HepG2 (cell line): Measurements from ENCODE around the gene CARMIL3. TPM values are rescaled to one million over a fixed set of nuclear protein-coding genes. Genes with fewer than 3 reads are reported as not detected.

ENCODE experiments used
- ATF5 ChIP-seq: sonication (generic); formaldehyde crosslinking; IDR thresholded peaks from 2 replicates; pipeline ENCODE4 v1.4.0; 2020; ENCODE audit warnings: mild to moderate bottlenecking, low read depth, missing genetic modification reagents
- ATF7 ChIP-seq, 2 experiments: fragments of 450-650 bp in 1 of 2; sonication (generic) in 1 of 2; formaldehyde crosslinking in 1 of 2; IDR thresholded peaks; 2 replicates each; pipeline versions ENCODE4 v1.4.0 to v1.6.1; 2016 to 2020; ENCODE audit warnings: antibody characterized with exemption in 1 of 2, mild to moderate bottlenecking in 1 of 2, missing genetic modification reagents in 1 of 2
- ATF7-NPFF ChIP-seq: sonication (generic); formaldehyde crosslinking; IDR thresholded peaks from 2 replicates; pipeline ENCODE4 v1.8.1; 2023; ENCODE audit warnings: mild to moderate bottlenecking, low read depth, missing genetic modification reagents, moderate library complexity
- DMAP1 ChIP-seq: IDR thresholded peaks from 2 replicates; pipeline ENCODE4 v1.6.1; 2016
- EEA1 ChIP-seq: sonication (generic); formaldehyde crosslinking; IDR thresholded peaks from 2 replicates; pipeline ENCODE4 v1.5.1; 2020; ENCODE audit warnings: mild to moderate bottlenecking, missing genetic modification reagents, borderline replicate concordance
- ETV5 ChIP-seq: IDR thresholded peaks from 2 replicates; pipeline ENCODE4 v1.6.1; 2018; ENCODE audit warnings: missing biosample characterization, missing genetic modification reagents, inconsistent platforms, borderline replicate concordance
- GLI4 ChIP-seq: sonication (generic); formaldehyde crosslinking; IDR thresholded peaks from 2 replicates; pipeline ENCODE4 v1.5.1; 2020; ENCODE audit warnings: missing genetic modification reagents, mild to moderate bottlenecking, moderate library complexity, borderline replicate concordance
- HNRNPLL ChIP-seq: fragments of 200-400 bp; formaldehyde crosslinking; IDR thresholded peaks from 2 replicates; pipeline ENCODE4 v1.6.1; 2017; ENCODE audit warnings: mild to moderate bottlenecking, low read depth, low read length; ENCODE audit not compliant: poor library complexity, severe bottlenecking
- JUNB ChIP-seq: sonication (generic); formaldehyde crosslinking; IDR thresholded peaks from 2 replicates; pipeline ENCODE4 v1.8.0; 2022; ENCODE audit warnings: missing genetic modification reagents, mild to moderate bottlenecking, borderline replicate concordance
- KLF16 ChIP-seq, 2 experiments: sonication (generic) in 1 of 2; formaldehyde crosslinking in 1 of 2; IDR thresholded peaks; 2 replicates each; pipeline versions ENCODE4 v1.6.1 to v1.8.0; 2016 to 2023; ENCODE audit warnings: missing genetic modification reagents in 2 of 2, missing compliant biosample characterization in 1 of 2
- MED13 ChIP-seq: sonication (generic); formaldehyde crosslinking; IDR thresholded peaks from 2 replicates; pipeline ENCODE4 v1.5.0; 2020; ENCODE audit warnings: missing genetic modification reagents
- NKX3-1 ChIP-seq: sonication (generic); formaldehyde crosslinking; IDR thresholded peaks from 2 replicates; pipeline ENCODE4 v1.5.0; 2020; ENCODE audit warnings: missing genetic modification reagents
- SAP130 ChIP-seq: IDR thresholded peaks from 2 replicates; pipeline ENCODE4 v1.6.1; 2016; ENCODE audit warnings: low read depth
- SMAD3 ChIP-seq: sonication (generic); formaldehyde crosslinking; IDR thresholded peaks from 2 replicates; pipeline ENCODE4 v1.4.0; 2020; ENCODE audit warnings: missing genetic modification reagents
- SSRP1 ChIP-seq: IDR thresholded peaks from 2 replicates; pipeline ENCODE4 v1.6.1; 2016; ENCODE audit warnings: control low read depth
- STAT5B ChIP-seq: sonication (generic); formaldehyde crosslinking; IDR thresholded peaks from 2 replicates; pipeline ENCODE4 v1.4.0; 2020; ENCODE audit warnings: missing genetic modification reagents
- TEAD2 ChIP-seq: sonication (generic); formaldehyde crosslinking; IDR thresholded peaks from 2 replicates; pipeline ENCODE4 v1.9.0; 2021; ENCODE audit warnings: missing genetic modification reagents
- TIGD3 ChIP-seq: sonication (generic); formaldehyde crosslinking; IDR thresholded peaks from 2 replicates; pipeline ENCODE4 v1.5.1; 2020; ENCODE audit warnings: mild to moderate bottlenecking, missing genetic modification reagents, borderline replicate concordance
- TRIM22 ChIP-seq: fragments of 450-650 bp; IDR thresholded peaks from 2 replicates; pipeline ENCODE4 v1.6.1; 2017
- YEATS2 ChIP-seq: sonication (generic); formaldehyde crosslinking; IDR thresholded peaks from 2 replicates; pipeline ENCODE4 v1.4.0; 2020; ENCODE audit warnings: missing genetic modification reagents, borderline replicate concordance
- ZC3H13 ChIP-seq: sonication (generic); formaldehyde crosslinking; IDR thresholded peaks from 2 replicates; pipeline ENCODE4 v1.8.1; 2023; ENCODE audit warnings: mild to moderate bottlenecking, missing genetic modification reagents, moderate library complexity
- ZNF225 ChIP-seq: sonication (generic); formaldehyde crosslinking; IDR thresholded peaks from 2 replicates; pipeline ENCODE4 v1.4.0; 2020; ENCODE audit warnings: mild to moderate bottlenecking, missing genetic modification reagents
- ZNF414 ChIP-seq: sonication (generic); formaldehyde crosslinking; IDR thresholded peaks from 2 replicates; pipeline ENCODE4 v1.5.0; 2020; ENCODE audit warnings: missing genetic modification reagents
- ZNF446 ChIP-seq: sonication (generic); formaldehyde crosslinking; IDR thresholded peaks from 2 replicates; pipeline ENCODE4 v1.5.0; 2020; ENCODE audit warnings: mild to moderate bottlenecking, missing genetic modification reagents
- ZNF557 ChIP-seq: sonication (generic); formaldehyde crosslinking; IDR thresholded peaks from 2 replicates; pipeline ENCODE4 v1.4.0; 2020; ENCODE audit warnings: missing genetic modification reagents
- ZNF562 ChIP-seq: sonication (generic); formaldehyde crosslinking; IDR thresholded peaks from 2 replicates; pipeline ENCODE4 v1.8.0; 2022; ENCODE audit warnings: missing genetic modification reagents, borderline replicate concordance
- ZNF652 ChIP-seq: IDR thresholded peaks from 2 replicates; pipeline ENCODE4 v1.6.1; 2016; ENCODE audit warnings: low read depth, borderline replicate concordance
- ZNF768 ChIP-seq: sonication (generic); formaldehyde crosslinking; IDR thresholded peaks from 2 replicates; pipeline ENCODE4 v1.4.0; 2020; ENCODE audit warnings: missing genetic modification reagents
- ZNF777 ChIP-seq: sonication (generic); formaldehyde crosslinking; IDR thresholded peaks from 2 replicates; pipeline ENCODE4 v1.4.0; 2020; ENCODE audit warnings: missing genetic modification reagents
- ZSCAN12 ChIP-seq: sonication (generic); formaldehyde crosslinking; IDR thresholded peaks from 2 replicates; pipeline ENCODE4 v1.9.0; 2021; ENCODE audit warnings: mild to moderate bottlenecking, missing genetic modification reagents
- polyA plus RNA-seq, 8 experiments: library from polyadenylated mRNA; depleted of rRNA in 3 of 8; stranded (reverse) in 7 of 8; unstranded in 1 of 8; fragments of >200 nt; fragmentation: Illumina TruSeq in 4 of 8; extraction: Trizol in 4 of 8; gene quantifications; 2 replicates each; pipeline versions ENCODE4 v1.2.1 to v1.2.3, GENCODE V29; 2011 to 2016; ENCODE audit warnings: low read depth in 4 of 8, missing spikeins in 1 of 8, mixed read lengths in 1 of 8; ENCODE audit not compliant: insufficient read depth in 1 of 8
- total RNA-seq, 5 experiments: library from RNA; depleted of rRNA; stranded (reverse); fragments of >200 nt; fragmentation: Illumina TruSeq; extraction: Trizol; gene quantifications; 2 replicates each; pipeline ENCODE4 v1.2.3, GENCODE V29; 2016; ENCODE audit warnings: low read depth in 1 of 5

Gene CARMIL3
- total and polyA plus RNA-seq, 2 of the 13 experiments (the other 11 are each of a cell fraction or from before 2014, with no cell fraction given), result 0.27 to 0.55 TPM

GRCh38 chr14:24057867-24058259 is 6.1 kb downstream of the CARMIL3 start (continued):
- TF ChIP-seq DMAP1 (CRISPR knock-in tag), result no peak
- no peak for TF ChIP-seq JUNB
- TF ChIP-seq STAT5B (CRISPR knock-in tag), result no peak
- 0 out of 2 replicates have a peak, but pooled peaks have one; percentile 51 for TF ChIP-seq ZNF414 (CRISPR knock-in tag)
- TF ChIP-seq ZC3H13 (CRISPR knock-in tag), result no peak
- no peak for TF ChIP-seq MED13
- TF ChIP-seq NKX3-1 (CRISPR knock-in tag), result no peak
- no peak for TF ChIP-seq ZNF557 (CRISPR knock-in tag)
- no peak for TF ChIP-seq KLF16 (CRISPR knock-in tag; IDR thresholded peaks at IDR 0.05)
- no peak; the same call in 1 of the 2 replicates for TF ChIP-seq ATF7-NPFF (CRISPR knock-in tag)
- no peak for TF ChIP-seq ATF7 (IDR thresholded peaks at IDR 0.05)
- TF ChIP-seq ATF7 (CRISPR knock-in tag; IDR thresholded peaks at IDR 0.05), result peak; percentile 58; the same call in 1 of the 2 replicates
- no peak for TF ChIP-seq YEATS2 (CRISPR knock-in tag)
- peak; percentile 44; the same call in 1 of the 2 replicates for TF ChIP-seq ZNF446 (CRISPR knock-in tag)
- TF ChIP-seq ETV5 (CRISPR knock-in tag), result no peak
- no peak for TF ChIP-seq SAP130 (CRISPR knock-in tag)
- TF ChIP-seq ATF5, result no peak
- no peak for TF ChIP-seq TRIM22
- no peak; the same call in 1 of the 2 replicates for TF ChIP-seq ZNF768 (CRISPR knock-in tag)
- 0 out of 2 replicates have a peak, but pooled peaks have one; percentile 32 for TF ChIP-seq TEAD2 (CRISPR knock-in tag)
- no peak for TF ChIP-seq ZNF652
- TF ChIP-seq EEA1 (CRISPR knock-in tag), result peak; percentile 11; the same call in 1 of the 2 replicates
- TF ChIP-seq TIGD3 (CRISPR knock-in tag), result 0 out of 2 replicates have a peak, but pooled peaks have one; percentile 3
- no peak for TF ChIP-seq ZNF777 (CRISPR knock-in tag)
- peak; percentile 39; the same call in 1 of the 2 replicates for TF ChIP-seq ZNF225 (CRISPR knock-in tag)
- TF ChIP-seq ZSCAN12 (CRISPR knock-in tag), result no peak
- TF ChIP-seq HNRNPLL, result peak; percentile 39
- TF ChIP-seq SMAD3 (CRISPR knock-in tag), result no peak
- TF ChIP-seq ZNF562, result no peak
- TF ChIP-seq SSRP1 (CRISPR knock-in tag), result no peak
- TF ChIP-seq GLI4 (CRISPR knock-in tag), result no peak
